SK-N-MC (cell line): ENCODE measurements around the gene PCDH15.
A peak's percentile ranks its signal among the peaks of the same experiment; 100 is the strongest.
"Not testable (repeated sequence)": the region's sequence is repeated elsewhere in the genome, so short reads cannot be mapped to it uniquely, and the experiment has no call there.

Experiments
- DNase-seq: peaks from one replicate; pipeline ENCODE4 v3.0.0-alpha.2; 2011; ENCODE audit warnings: low read depth, low spot score
- H3K27ac ChIP-seq: fragments of 200-600 bp; sonication (generic); 2 replicates; pipeline ENCODE4 v1.5.1; 2016; ENCODE audit warnings: mixed run types
- H3K36me3 ChIP-seq: fragments of 200-600 bp; sonication (generic); 2 replicates; pipeline ENCODE4 v1.6.1; 2017; ENCODE audit warnings: antibody characterized with exemption, low read length, mixed read lengths; ENCODE audit not compliant: insufficient read depth
- H3K4me3 ChIP-seq: fragments of 200-600 bp; sonication (generic); 2 replicates; pipeline ENCODE4 v1.5.1; 2016
- H3K9ac ChIP-seq: fragments of 200-600 bp; sonication (generic); 2 replicates; pipeline ENCODE4 v1.8.0; 2017; ENCODE audit warnings: mixed run types, mixed read lengths; ENCODE audit not compliant: insufficient read length
- H3K9me3 ChIP-seq: fragments of 200-600 bp; sonication (generic); 2 replicates; pipeline ENCODE4 v1.6.1; 2017; ENCODE audit warnings: low read depth, mild to moderate bottlenecking, antibody characterized with exemption, low read length, moderate library complexity, mixed read lengths
- EZH2 ChIP-seq: fragments of 200-600 bp; sonication (generic); IDR thresholded peaks from one replicate; pipeline ENCODE4 v1.6.1; 2017; ENCODE audit warnings: antibody characterized with exemption
- FOXP2 ChIP-seq: optimal IDR thresholded peaks from 2 replicates; pipeline ENCODE3; 2011; ENCODE audit warnings: mild to moderate bottlenecking, moderate library complexity; ENCODE audit not compliant: insufficient read depth; ENCODE audit errors: extremely low read length, control extremely low read depth
- POLR2AphosphoS5 ChIP-seq: IDR thresholded peaks from 2 replicates; pipeline ENCODE4 v1.6.1; 2012; ENCODE audit warnings: mild to moderate bottlenecking, low read depth, low read length, borderline replicate concordance

Gene PCDH15

GRCh38 chr10:54449056-54449455 lies 352.0 kb downstream of the PCDH15 start:
- no peak overlapping the region for H3K27ac ChIP-seq
- no peak for TF ChIP-seq FOXP2
- TF ChIP-seq POLR2AphosphoS5 = no peak
- no peak for TF ChIP-seq EZH2
- no peaks in the 10 kb centered on the region for H3K9me3 ChIP-seq
- no peaks in the 10 kb centered on the region for H3K36me3 ChIP-seq
- no peak overlapping the region for H3K9ac ChIP-seq
- no peak overlapping the region for H3K4me3 ChIP-seq
- no peak for DNase-seq

GRCh38 chr10:54444170-54444569 lies 356.9 kb downstream of the PCDH15 start:
- no peak overlapping the region for H3K27ac ChIP-seq
- TF ChIP-seq FOXP2 = no peak
- no peak for TF ChIP-seq POLR2AphosphoS5
- no peak for TF ChIP-seq EZH2
- no peak overlapping the region for H3K9ac ChIP-seq
- no peaks in the 10 kb centered on the region for H3K36me3 ChIP-seq
- no peaks in the 10 kb centered on the region for H3K9me3 ChIP-seq
- H3K4me3 ChIP-seq = no peak overlapping the region
- no peak for DNase-seq

DNA sequence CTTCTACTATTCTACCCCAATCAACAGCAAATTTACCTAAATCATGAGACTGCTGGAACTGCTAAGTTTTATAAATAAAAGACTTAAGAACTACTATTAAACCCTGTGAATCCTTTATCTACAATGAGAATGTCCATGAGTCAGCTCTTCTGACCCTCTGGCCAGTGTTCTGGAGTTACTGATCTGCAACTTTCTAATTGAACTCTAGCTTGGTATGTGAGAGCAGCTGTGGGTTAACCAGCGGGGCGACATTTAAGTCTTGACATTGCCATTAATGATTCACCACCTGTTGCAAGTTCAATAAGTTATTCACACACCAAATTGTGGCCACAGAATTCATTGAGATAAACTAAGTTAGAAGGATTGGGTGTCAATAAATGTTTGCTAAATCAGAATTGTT lies 359.8 kb downstream of the PCDH15 start:
- H3K9me3 ChIP-seq = no peaks in the 10 kb centered on the region
- H3K4me3 ChIP-seq = no peak overlapping the region
- no peak overlapping the region for H3K9ac ChIP-seq
- no peak for DNase-seq
- no peaks in the 10 kb centered on the region for H3K36me3 ChIP-seq
- H3K27ac ChIP-seq = no peak overlapping the region
- TF ChIP-seq POLR2AphosphoS5 (no peak), EZH2 (no peak), FOXP2 (no peak)

DNA sequence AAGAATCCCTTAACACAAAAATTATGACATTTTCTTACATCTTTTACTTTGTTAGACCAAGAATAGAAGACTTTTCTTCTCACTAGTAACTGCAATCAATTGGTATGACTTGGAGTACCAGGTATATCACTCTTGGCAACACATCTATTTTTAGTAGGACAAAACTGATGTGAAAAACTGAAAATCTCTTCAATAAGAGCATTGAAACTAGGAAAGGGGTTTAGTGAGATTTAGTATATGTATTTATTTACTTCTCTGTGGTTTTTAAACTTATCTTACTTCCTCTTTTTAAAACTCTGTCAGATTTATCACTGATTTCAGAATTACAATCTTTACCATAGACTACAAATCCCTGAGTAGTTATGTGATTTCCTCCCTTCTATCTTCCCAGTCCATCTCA lies 366.2 kb downstream of the PCDH15 start:
- Histone ChIP-seq H3K4me3 (no peak overlapping the region), H3K27ac (no peak overlapping the region), H3K36me3 (no peaks in the 10 kb centered on the region), H3K9ac (no peak overlapping the region), H3K9me3 (no peaks in the 10 kb centered on the region)
- TF ChIP-seq POLR2AphosphoS5 = no peak
- no peak for TF ChIP-seq FOXP2
- TF ChIP-seq EZH2 = no peak
- DNase-seq = no peak

DNA sequence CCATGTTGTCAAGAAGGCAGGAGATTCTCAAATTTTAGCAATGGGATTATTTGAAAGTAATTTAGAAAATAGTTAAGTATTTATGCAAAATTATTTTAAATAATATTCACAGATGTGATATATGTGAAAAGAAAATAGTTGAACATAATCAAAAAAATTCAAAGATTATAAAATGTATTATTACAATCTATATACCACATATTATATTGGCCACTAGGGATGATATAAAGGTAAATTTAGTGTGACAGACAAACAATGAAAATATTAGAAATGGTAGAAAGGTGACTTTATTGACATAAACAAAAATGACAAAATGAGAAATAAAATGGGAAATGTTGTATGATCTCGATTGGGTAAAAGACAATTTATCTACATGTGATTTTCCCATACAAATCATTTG lies 385.5 kb downstream of the PCDH15 start:
- Histone ChIP-seq H3K9ac (no peak overlapping the region), H3K27ac (no peak overlapping the region), H3K36me3 (no peaks in the 10 kb centered on the region), H3K9me3 (no peaks in the 10 kb centered on the region), H3K4me3 (no peak overlapping the region)
- TF ChIP-seq EZH2 = no peak
- TF ChIP-seq POLR2AphosphoS5 = no peak
- no peak for TF ChIP-seq FOXP2
- DNase-seq = no peak

GRCh38 chr10:54402576-54402975 lies 398.5 kb downstream of the PCDH15 start:
- Histone ChIP-seq H3K4me3 (no peak overlapping the region), H3K9ac (no peak overlapping the region), H3K27ac (no peak overlapping the region), H3K36me3 (no peaks in the 10 kb centered on the region), H3K9me3 (no peaks in the 10 kb centered on the region)
- DNase-seq = peak; percentile 5
- TF ChIP-seq POLR2AphosphoS5 (no peak), EZH2 (no peak), FOXP2 (no peak)

DNA sequence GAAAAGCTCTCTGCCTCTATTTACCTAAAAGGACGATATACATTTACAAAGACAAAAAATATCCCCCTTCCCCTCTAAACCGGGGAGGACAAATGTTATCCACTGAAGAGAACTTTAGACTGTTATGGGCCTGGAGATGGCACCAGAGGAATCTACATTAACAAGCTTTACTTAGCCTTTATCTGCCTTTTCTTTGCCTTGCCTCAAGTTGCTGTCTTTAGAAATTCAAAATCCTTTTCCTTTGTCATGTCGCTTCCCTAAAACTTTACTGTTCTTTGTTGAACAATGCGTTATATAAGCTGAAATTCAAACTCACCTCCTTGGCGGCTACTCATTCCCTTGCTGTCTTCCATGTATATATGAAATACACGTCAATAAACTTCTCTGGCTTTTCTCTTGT lies 405.0 kb downstream of the PCDH15 start:
- no peak for TF ChIP-seq EZH2
- no peak for TF ChIP-seq POLR2AphosphoS5
- no peaks in the 10 kb centered on the region for H3K36me3 ChIP-seq
- H3K9me3 ChIP-seq = no peaks in the 10 kb centered on the region
- H3K4me3 ChIP-seq = no peak overlapping the region
- no peak for DNase-seq
- H3K9ac ChIP-seq = no peak overlapping the region
- no peak overlapping the region for H3K27ac ChIP-seq

DNA sequence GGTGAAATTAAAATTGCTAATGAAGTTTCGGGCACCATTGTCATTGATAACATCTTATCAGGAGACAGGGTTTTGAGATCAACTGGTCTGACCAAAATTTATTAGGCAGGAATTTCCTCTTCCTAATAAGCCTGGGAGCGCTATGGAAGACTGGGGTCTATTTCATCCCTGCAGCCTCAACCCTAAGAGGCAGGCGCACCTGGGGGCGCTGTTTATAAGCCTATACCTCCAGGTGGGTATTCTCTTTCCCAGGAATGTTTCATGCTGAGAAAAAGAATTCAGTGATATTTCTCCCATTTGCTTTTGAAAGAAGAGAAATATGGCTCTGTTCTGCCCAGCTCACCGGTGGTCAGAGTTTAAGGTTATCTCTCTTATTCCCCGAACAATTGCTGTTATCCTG lies 406.4 kb downstream of the PCDH15 start:
- not testable (repeated sequence) for DNase-seq, H3K4me3 ChIP-seq, H3K9me3 ChIP-seq, H3K36me3 ChIP-seq, H3K9ac ChIP-seq, H3K27ac ChIP-seq

- TF ChIP-seq POLR2AphosphoS5 = no peak
- no peak for TF ChIP-seq EZH2
- no peak for TF ChIP-seq FOXP2
- no peak for DNase-seq
- Histone ChIP-seq H3K27ac (no peak overlapping the region), H3K9ac (no peak overlapping the region), H3K4me3 (no peak overlapping the region), H3K9me3 (no peaks in the 10 kb centered on the region), H3K36me3 (no peaks in the 10 kb centered on the region)
Measured at GRCh38 chr10:54372179-54372578, 428.9 kb downstream of the PCDH15 start.
